HG03025 (cell line): ENCODE data around the gene NBAS.
"Not testable (repeated sequence)": the region's sequence is repeated elsewhere in the genome, so short reads cannot be mapped to it uniquely, and the experiment has no call there.

Experiments used
- ATAC-seq: cut with Tn5 transposase; IDR thresholded peaks from one replicate; pipeline ENCODE4 v1.9.1; 2021; ENCODE audit warnings: mild to moderate bottlenecking, moderate library complexity; ENCODE audit not compliant: unreplicated experiment, low FRiP score

Gene NBAS

GRCh38 chr2:15561574-15562344 is 625 bp upstream of the NBAS start:
- peak; percentile 30 for ATAC-seq

- peak; percentile 48 for ATAC-seq
These were observed 770 bp downstream of the NBAS start for GRCh38 chr2:15560140-15560987.

- ATAC-seq: no peak
These were observed 1.6 kb downstream of the NBAS start for GRCh38 chr2:15559379-15560139.

- ATAC-seq: no peak
These were observed 3.2 kb downstream of the NBAS start for GRCh38 chr2:15557887-15558311.

- ATAC-seq: no peak
These were observed 4.7 kb downstream of the NBAS start for GRCh38 chr2:15556311-15556930.

GRCh38 chr2:15555760-15556193 is 5.4 kb downstream of the NBAS start:
- ATAC-seq: no peak

GRCh38 chr2:15554525-15555218 is 6.5 kb downstream of the NBAS start:
- no peak for ATAC-seq

GRCh38 chr2:15553951-15554350 is 7.2 kb downstream of the NBAS start:
- ATAC-seq: no peak

GRCh38 chr2:15553519-15553918 is 7.6 kb downstream of the NBAS start:
- ATAC-seq: no peak

GRCh38 chr2:15548974-15549373 is 12.2 kb downstream of the NBAS start:
- ATAC-seq: no peak

- ATAC-seq: no peak
These were observed 13.8 kb downstream of the NBAS start for GRCh38 chr2:15547115-15547876.

GRCh38 chr2:15546297-15547098 is 14.6 kb downstream of the NBAS start:
- no peak for ATAC-seq

- ATAC-seq: no peak
These were observed 16.9 kb downstream of the NBAS start for GRCh38 chr2:15544227-15544626.

GRCh38 chr2:15543541-15543940 is 17.6 kb downstream of the NBAS start:
- no peak for ATAC-seq

- no peak for ATAC-seq
These were observed 18.1 kb downstream of the NBAS start for GRCh38 chr2:15543053-15543452.

GRCh38 chr2:15542269-15542668 is 18.9 kb downstream of the NBAS start:
- not testable (repeated sequence) for ATAC-seq

- ATAC-seq: peak; percentile 20
These were observed 20.6 kb downstream of the NBAS start for GRCh38 chr2:15540523-15540922.

- peak; percentile 74 for ATAC-seq
These were observed 21.1 kb downstream of the NBAS start for GRCh38 chr2:15539999-15540398.
